Stimulated activated CD4-positive, alpha-beta T cell treated with anti-CD3 and anti-CD28 coated beads, Interleukin-15, amount 100 ng/mL, for 24 hours (primary cell): ENCODE measurements around the gene KCNT2.
"Not testable (repeated sequence)": the region's sequence is repeated elsewhere in the genome, so short reads cannot be mapped to it uniquely, and the experiment has no call there.

ENCODE experiments used
- DNase-seq: peaks from one replicate; pipeline ENCODE4 v3.0.0-alpha.2; 2020

The KCNT2 gene

GRCh38 chr1:196306421-196306820 lies 301.8 kb downstream of the KCNT2 start:
- no peak for DNase-seq

GRCh38 chr1:196305216-196305615 lies 303.0 kb downstream of the KCNT2 start:
- no peak for DNase-seq

GRCh38 chr1:196302981-196303380 lies 305.3 kb downstream of the KCNT2 start:
- no peak for DNase-seq

- DNase-seq: no peak
Observed at GRCh38 chr1:196302420-196302819, 305.8 kb downstream of the KCNT2 start.

GRCh38 chr1:196295766-196296165 lies 312.5 kb downstream of the KCNT2 start:
- no peak for DNase-seq

- no peak for DNase-seq
Observed at GRCh38 chr1:196278816-196279215, 329.4 kb downstream of the KCNT2 start.

- DNase-seq: no peak
Observed at GRCh38 chr1:196277860-196278259, 330.4 kb downstream of the KCNT2 start.

GRCh38 chr1:196271212-196271947 lies 336.9 kb downstream of the KCNT2 start:
- no peak for DNase-seq

- not testable (repeated sequence) for DNase-seq
Observed at GRCh38 chr1:196263086-196263485, 345.2 kb downstream of the KCNT2 start.

- DNase-seq: no peak
Observed at GRCh38 chr1:196260270-196260669, 348.0 kb downstream of the KCNT2 start.

- no peak for DNase-seq
Observed at GRCh38 chr1:196259316-196259715, 348.9 kb downstream of the KCNT2 start.

GRCh38 chr1:196255762-196256161 lies 352.5 kb downstream of the KCNT2 start:
- no peak for DNase-seq

GRCh38 chr1:196229546-196229945 lies 378.7 kb downstream of the KCNT2 start:
- no peak for DNase-seq

GRCh38 chr1:196214866-196215265 lies 393.4 kb downstream of the KCNT2 start:
- DNase-seq: no peak

GRCh38 chr1:196209983-196210382 lies 398.3 kb downstream of the KCNT2 start:
- no peak for DNase-seq

- DNase-seq: no peak
Observed at GRCh38 chr1:196209265-196209664, 399.0 kb downstream of the KCNT2 start.

- DNase-seq: no peak
Observed at GRCh38 chr1:196207612-196208217, 400.5 kb downstream of the KCNT2 start.

GRCh38 chr1:196205882-196206281 lies 402.4 kb downstream of the KCNT2 start:
- DNase-seq: no peak

GRCh38 chr1:196196486-196196885 lies 411.8 kb downstream of the KCNT2 start:
- no peak for DNase-seq

GRCh38 chr1:196193896-196194559 lies 414.2 kb downstream of the KCNT2 start:
- no peak for DNase-seq

GRCh38 chr1:196183941-196184340 lies 424.3 kb downstream of the KCNT2 start:
- DNase-seq: no peak

GRCh38 chr1:196181594-196181878 lies 426.7 kb downstream of the KCNT2 start:
- no peak for DNase-seq

GRCh38 chr1:196180847-196181593 lies 427.2 kb downstream of the KCNT2 start:
- no peak for DNase-seq
